Thyroid gland (tissue), 4 donors: ENCODE measurements around the gene KIF25.

Experiments
- CTCF ChIP-seq, 6 experiments: fragments of 200-600 bp in 3 of 6; fragments of 450-650 bp in 3 of 6; sonication (generic) in 3 of 6; IDR thresholded peaks; one replicate each; pipeline ENCODE4 v1.5.1; 2016 to 2019; ENCODE audit warnings: antibody characterized with exemption in 6 of 6, mild to moderate bottlenecking in 2 of 6, inconsistent platforms in 1 of 6, moderate library complexity in 1 of 6
- POLR2A ChIP-seq, 2 donors: fragments of 450-650 bp; IDR thresholded peaks; one replicate each; pipeline ENCODE4 v1.6.1; 2017; ENCODE audit warnings: antibody characterized with exemption in 2 of 2, mild to moderate bottlenecking in 2 of 2, moderate library complexity in 1 of 2

GRCh38 chr6:168024951-168025510 is 27.6 kb downstream of the KIF25 start:
- no peak for TF ChIP-seq POLR2A (IDR thresholded peaks at IDR 0.05)
- TF ChIP-seq CTCF (IDR thresholded peaks at IDR 0.05), result no peak
